HG03354 (cell line): ENCODE results near the gene SRP14.
"Not testable (repeated sequence)": the region's sequence is repeated elsewhere in the genome, so short reads cannot be mapped to it uniquely, and the experiment has no call there.

ENCODE experiments used
- ATAC-seq: cut with Tn5 transposase; IDR thresholded peaks from one replicate; pipeline ENCODE4 v1.9.1; 2021; ENCODE audit warnings: mild to moderate bottlenecking; ENCODE audit not compliant: unreplicated experiment, poor library complexity, severe bottlenecking

The SRP14 gene

GRCh38 chr15:40032125-40032839 lies 6.7 kb downstream of the SRP14 start:
- ATAC-seq = no peak

GRCh38 chr15:40031300-40031699 lies 7.7 kb downstream of the SRP14 start:
- no peak for ATAC-seq

DNA sequence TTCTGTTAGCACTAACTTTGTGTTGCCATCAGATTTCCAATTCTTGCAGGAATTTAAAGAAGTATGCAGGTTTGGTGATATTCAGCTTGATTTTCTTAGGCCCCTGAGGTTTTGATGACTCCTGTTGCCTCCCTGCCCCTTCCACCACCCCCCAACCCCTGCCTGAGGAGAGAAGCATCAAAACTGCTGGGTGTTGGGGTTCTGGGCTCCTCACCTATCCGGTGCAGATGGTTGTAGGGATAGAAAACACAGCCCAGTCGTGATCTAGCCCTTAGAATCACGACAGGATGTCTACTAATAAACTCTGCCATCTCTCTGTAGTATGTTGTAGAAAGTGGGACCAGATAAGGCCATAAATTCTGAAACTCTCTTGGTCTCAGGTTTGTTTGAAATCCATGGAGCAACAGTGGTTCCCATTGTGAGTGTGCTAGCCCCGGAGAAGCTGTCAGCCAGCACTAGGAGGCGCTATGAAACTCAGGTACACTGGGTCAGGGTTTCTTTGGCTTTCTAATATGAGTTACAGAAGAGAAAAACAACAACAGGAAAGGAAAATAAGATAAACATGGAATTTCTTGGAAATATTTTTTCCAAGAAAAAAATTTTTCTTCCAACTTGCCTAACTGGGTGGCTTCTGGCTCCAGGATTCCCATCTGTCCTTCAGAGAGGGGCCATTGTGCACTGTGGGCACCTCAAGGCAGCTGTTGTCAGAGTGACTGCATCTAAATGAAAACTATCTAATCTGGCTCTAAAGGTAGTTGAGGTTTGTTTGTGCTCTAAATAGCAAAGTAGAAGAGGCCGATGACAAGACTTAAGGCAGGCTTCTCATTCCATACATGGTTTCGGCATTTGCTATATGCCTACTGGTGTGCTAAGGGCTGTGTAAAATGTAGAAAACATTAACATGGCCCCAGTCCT lies 8.7 kb downstream of the SRP14 start:
- ATAC-seq = no peak

DNA sequence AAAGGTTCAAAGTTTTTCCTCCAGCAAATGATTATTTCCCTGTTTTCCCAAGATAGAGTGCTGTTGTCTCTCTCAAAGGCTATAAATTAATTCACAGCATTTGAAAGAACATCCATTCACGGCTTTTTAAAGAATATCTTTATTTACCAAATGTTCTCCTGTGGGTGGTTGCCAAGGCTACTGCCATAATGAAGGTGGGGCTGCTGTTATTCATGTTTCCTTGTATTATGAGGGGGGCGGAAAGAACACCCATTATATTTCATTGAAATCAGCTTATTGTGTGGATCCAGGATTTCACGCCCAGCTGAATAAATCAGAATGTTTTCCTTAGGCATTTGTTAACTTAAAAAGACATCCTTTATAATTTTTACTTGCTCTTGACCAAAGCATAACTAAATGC lies 10.1 kb downstream of the SRP14 start:
- ATAC-seq = no peak

GRCh38 chr15:40028193-40028592 lies 10.8 kb downstream of the SRP14 start:
- no peak for ATAC-seq

DNA sequence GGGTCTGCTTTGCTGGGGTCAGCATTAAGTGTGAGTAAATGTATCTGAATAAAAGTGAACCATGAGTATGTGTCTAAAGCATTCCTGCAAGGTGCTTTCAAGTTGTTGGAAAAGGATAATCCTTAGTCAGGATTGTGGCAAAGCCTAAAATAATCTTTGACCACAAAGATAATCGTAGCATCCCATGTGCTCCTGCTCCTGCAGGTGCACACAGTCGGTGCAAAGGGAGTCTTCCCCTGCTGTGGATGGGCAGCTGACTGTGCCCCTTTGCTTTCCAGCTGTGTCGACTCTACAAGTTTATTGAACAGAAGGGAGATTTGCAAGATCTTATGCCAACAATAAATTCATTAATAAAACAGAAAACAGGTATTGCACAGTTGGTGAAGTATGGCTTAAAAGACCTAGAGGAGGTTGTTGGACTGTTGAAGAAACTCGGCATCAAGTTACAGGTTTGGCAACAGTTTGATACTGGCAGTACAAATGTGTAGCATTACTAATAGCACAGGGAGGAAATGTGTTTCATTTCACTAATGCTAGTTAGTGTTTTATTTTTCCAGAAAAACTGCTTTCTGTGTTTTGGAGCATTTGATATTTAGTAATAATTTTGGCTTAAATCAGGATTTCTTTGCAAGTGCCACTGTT lies 22.6 kb downstream of the SRP14 start:
- ATAC-seq = no peak

- ATAC-seq = no peak
These were observed 24.6 kb downstream of the SRP14 start for GRCh38 chr15:40014390-40014789.

GRCh38 chr15:40013372-40013771 lies 25.6 kb downstream of the SRP14 start:
- ATAC-seq = not testable (repeated sequence)

GRCh38 chr15:40011303-40011702 lies 27.7 kb downstream of the SRP14 start:
- ATAC-seq = no peak

GRCh38 chr15:40010686-40011085 lies 28.3 kb downstream of the SRP14 start:
- no peak for ATAC-seq

DNA sequence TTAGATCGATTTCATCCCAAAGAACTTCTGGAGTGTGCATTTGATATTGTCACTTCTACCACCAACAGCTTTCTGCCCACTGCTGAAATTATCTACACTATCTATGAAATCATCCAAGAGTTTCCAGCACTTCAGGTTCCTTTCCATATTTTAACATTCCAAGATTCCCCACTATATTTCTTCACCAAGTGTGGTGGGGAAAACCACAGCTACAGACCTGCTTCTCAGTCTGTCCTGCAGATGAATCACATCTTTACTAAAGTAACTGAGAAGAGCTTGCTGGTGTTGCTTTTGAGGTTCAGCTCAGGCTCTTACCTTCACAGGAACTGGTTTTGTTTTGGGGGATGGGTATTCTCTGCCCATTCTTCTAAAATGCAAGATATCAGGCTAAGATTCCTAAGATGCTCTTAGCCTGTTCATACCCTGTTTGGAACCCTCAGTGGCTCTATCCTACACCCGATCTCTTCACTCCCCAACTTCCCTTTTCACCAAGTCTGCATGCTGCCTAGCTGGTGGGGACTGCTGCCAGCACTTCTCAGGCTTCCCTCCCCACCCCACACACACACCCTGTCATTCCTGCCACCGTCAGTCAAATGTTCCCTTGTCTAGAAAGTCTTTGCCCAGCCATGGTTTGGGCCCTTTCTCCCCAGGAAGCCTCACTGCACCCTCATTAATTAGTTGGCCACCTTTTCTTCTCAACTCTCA lies 30.8 kb downstream of the SRP14 start:
- no peak for ATAC-seq

GRCh38 chr15:40006646-40007045 lies 32.3 kb downstream of the SRP14 start:
- ATAC-seq = no peak

DNA sequence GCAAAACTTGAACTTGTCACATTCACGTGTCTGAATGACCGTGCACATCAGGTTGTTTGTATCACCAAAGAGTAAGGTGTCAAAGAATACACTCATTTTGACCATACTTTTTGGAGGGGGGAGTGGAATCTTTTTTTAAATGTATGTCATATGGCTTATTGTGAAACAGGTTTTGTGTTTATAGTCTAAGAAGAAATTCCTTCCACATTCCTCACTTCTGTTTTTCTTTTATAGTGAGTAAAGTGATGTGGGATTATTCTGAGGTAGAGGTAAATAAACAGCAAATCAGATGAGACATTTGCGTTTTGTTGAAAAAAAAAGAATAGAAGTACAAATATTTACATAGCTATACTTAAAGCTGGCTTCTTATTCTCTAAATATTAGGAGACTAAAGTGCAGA lies 33.0 kb downstream of the SRP14 start:
- no peak for ATAC-seq

DNA sequence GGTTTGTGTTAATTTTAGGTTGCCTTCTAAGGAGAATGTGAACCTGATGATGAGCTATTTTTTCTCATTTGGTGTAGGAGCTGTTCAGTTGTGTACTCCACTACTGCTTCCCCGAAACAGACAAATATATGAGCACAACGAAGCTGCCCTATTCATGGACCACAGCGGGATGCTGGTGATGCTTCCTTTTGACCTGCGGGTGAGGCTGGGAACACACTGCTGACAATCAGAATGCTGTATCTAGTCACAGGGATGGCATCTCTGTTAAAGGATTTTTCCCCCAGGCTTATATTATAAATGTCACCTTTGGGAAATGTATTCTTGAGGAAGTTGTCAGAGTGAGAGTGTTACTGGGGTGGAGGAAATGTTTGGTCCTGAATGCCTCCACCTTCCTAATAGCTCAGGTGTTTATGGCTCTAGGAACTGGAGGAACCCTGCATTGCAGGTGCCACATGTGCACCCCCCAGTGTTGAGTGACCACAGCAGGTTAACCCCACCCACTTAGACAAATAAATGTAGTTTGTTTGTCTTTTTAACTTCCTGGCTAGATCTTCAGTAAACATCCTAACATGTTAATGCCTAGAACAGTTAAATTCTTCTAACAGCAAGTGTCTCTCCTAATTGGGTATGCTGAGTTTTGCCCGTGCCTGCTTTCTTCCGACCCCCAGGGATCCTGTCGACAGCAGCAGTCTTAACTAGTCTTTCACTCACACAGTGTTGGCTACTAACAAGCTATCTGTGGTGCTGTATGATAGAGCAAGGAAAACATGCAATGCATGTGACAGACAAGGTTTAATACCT lies 35.7 kb downstream of the SRP14 start:
- no peak for ATAC-seq

DNA sequence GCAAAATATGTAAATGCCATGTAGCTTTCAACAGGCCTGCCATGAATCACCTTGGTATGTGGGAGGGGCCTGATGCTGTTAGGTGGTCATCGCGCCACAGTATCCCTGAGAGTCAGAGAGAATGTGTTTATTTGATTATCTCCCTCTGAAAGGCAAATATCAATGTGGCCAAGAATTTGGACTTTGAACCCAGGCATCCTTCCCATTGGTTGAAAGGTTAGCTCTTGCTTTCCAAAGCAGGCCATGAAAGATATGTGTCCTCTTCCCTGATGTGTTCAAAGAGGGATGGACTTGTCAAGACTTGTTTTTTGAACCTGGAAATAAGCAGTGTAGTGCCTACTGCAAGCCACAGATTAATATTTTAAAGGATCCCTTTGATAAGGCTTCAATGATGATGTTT lies 36.7 kb downstream of the SRP14 start:
- no peak for ATAC-seq

DNA sequence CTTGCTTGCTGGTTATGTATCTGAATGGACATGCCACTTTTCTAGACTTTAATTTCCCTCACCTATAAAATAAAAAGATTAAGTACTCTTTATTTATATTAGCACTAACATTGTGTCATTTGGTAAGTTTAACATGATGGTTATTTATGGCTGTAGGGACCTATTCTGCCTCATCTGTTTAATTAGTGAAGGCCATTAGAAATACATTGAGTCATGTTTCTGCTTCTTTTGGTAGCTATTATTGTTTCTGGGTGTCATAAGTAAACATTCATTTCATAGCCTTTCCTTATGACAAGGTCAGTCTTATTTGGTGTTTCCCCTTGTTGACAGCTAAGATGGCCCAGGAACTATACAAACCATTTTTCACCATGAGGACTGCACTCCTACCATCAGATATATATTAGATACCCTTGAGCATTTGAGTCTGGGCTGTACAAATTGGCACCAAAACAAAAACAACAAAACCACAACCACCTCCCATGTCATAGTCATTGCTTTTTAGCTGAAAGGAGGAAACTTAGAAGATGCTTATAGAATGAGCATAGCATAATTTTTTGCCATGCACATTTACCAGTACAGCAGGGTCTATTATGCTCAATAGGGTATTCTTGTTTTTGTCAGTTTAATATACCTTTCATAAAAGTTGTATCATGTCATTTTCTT lies 39.3 kb downstream of the SRP14 start:
- ATAC-seq = no peak

DNA sequence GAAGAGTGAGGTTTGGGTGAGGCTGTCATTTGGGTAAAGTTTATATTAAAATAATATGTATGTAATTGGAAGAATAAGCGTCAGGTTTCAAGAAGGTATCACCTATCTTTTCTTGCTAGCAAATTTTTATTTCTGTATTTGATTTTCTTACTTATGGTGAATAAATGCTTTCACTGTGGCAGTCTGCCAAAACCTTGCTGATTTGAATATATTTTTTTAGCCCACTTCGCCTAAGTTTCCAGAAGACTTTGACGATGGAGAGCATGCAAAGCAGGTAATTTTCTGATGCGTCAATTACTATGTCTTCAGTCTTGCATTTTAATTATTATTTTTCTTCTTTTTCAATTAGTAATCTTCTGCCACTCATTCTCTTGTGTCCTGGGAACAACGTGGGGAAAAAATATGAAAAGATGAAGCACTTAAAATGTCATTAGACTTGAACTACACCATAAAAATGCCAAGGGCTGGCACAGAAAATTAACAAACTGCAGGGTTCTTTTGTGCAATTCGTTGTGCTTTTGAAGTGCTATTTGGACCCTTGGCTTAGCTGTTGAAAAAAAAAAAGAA lies 40.4 kb downstream of the SRP14 start:
- ATAC-seq = no peak

DNA sequence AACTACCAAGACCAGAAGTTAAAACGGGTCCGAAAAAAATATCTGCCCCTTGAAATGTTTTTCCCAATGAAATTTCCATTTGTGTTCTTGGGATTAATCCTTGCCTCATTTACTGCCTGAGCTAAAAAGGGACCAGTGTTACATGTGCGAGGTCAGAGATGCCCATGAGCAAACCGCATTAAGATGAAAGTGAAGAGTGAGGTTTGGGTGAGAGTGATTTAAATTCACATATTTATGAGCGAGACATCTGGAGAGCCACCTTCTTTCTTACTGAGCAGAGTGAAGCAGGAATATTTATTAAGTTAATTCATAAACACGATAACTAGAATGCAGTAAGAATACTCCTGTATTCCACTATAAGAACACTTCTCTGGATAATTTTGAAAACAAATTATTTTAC lies 41.3 kb downstream of the SRP14 start:
- ATAC-seq = no peak
